NT2/D1 (cell line): Measurements from ENCODE around the gene CCDC124.

Experiments used
- SUZ12 ChIP-seq: IDR thresholded peaks from 2 replicates; pipeline ENCODE4 v1.6.1; 2011; ENCODE audit not compliant: insufficient read length, insufficient read depth; ENCODE audit errors: extremely low read depth
- YY1 ChIP-seq: IDR thresholded peaks from 2 replicates; pipeline ENCODE4 v1.6.1; 2011; ENCODE audit not compliant: insufficient read length, insufficient read depth

- TF ChIP-seq YY1 (no peak), SUZ12 (no peak)
Measured at GRCh38 chr19:17977021-17977420, 44.2 kb downstream of the CCDC124 start.
